NCI-H1417 treated with DMSO at 0.1 percent for 48 hours (cell line): ENCODE results near the gene ABTB2.
"Not testable (repeated sequence)": the region's sequence is repeated elsewhere in the genome, so short reads cannot be mapped to it uniquely, and the experiment has no call there.

Experiments
- DNase-seq: peaks from one replicate; lab custom pipeline; 2025; lab: John Stamatoyannopoulos, UW

Gene ABTB2

GRCh38 chr11:34262531-34263081 is 95.2 kb downstream of the ABTB2 start:
- no peak for DNase-seq

DNA sequence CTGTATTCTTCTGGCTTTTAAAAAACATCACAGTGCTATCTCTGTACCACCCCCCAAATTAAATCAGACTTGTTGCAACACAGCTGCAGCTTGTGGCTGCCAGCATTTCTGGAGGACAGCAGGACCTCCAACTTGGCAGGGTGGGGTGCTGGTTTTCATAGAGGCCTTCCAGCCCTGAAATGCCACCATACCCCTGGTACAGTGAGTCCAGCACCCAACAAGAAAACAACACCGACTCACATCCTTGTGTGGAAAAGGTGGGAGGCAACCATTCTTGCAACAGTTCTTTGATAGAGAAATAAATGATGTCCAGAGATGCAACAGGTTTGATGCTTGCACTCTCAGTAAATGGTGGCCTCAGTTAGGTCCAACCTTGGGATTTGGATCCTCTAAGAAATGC is 96.0 kb downstream of the ABTB2 start:
- DNase-seq: no peak

- DNase-seq: no peak
Measured at GRCh38 chr11:34261095-34261494, 96.7 kb downstream of the ABTB2 start.

- no peak for DNase-seq
Measured at GRCh38 chr11:34260072-34260575, 97.7 kb downstream of the ABTB2 start.

- no peak for DNase-seq
Measured at GRCh38 chr11:34259087-34259486, 98.7 kb downstream of the ABTB2 start.

GRCh38 chr11:34256626-34257025 is 101.2 kb downstream of the ABTB2 start:
- DNase-seq: no peak

- DNase-seq: no peak
Measured at GRCh38 chr11:34256150-34256549, 101.7 kb downstream of the ABTB2 start.

DNA sequence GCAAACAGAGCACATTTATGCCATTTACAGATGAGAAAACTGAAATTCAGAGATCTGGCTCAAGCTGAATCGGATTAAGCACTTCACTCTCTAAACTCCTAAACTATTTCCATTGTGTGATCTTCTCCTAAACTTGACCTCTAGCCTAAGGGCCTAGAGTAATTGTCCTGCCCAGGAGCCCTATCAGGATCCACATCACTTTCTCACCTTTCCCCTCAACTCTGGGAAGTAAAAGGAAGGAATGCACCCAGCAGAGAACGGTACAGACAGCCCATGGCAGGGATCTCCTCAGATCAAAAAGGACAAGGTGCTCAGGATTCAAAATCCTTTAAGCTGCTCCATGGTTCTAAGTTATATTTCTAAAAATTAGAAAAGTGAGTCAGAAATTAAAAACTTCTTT is 102.7 kb downstream of the ABTB2 start:
- DNase-seq: no peak

DNA sequence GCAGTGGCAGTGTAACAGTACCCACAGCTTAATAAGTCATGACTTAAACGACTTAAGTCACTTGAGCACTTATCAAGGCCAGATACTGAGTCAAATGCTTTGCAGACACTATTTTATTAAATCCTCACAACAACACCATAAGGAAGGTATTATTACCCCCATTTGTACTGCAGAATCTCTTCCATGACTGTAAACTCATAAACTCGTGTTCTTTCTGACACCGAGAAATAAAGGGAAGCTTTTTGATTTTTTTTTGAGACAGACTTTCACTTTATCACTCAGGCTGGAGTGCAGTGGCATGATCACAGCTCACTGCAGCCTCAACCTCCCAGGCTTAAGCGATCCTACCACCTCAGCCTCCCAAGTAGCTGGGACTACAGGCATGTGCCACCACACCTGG is 103.8 kb downstream of the ABTB2 start:
- DNase-seq: no peak

DNA sequence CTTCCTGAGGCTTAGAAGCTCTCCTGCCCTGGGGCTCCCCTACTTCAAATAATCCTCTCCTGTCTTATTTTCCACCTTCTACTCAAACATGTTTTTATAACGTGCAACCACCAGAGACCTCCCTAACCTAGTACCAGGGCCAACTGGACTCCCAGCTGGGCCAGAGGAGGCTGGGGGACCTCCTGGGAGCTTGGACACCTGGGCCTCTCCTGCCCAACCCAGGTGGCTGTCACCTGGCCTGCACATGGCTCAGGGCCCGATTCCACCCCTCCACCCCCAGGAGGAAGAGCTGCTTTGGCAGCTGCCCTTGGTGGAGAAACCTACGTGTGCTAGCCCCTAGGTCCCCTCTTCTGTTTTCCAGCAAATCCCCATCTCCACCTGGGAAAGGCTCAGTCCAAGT is 105.2 kb downstream of the ABTB2 start:
- no peak for DNase-seq

GRCh38 chr11:34252015-34252414 is 105.8 kb downstream of the ABTB2 start:
- DNase-seq: no peak

DNA sequence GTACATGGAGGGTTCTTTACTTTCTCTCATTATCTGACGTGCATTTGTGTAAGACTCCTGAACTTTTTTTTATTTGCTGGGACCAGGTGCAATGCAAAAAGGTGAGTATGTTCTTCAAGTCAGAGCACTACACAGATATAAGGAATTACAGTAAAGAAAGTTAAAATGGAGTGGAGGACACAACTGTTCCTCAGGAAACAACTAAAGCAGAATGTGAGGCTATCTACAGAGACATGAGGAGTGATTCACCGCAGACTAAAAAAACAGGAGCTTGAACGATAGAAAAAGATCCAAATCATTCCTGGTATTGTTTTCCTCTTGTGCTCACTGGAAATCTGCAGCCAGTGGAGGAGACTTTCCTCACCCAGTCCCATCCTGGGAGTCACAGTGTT is 106.2 kb downstream of the ABTB2 start:
- no peak for DNase-seq

GRCh38 chr11:34250732-34251588 is 106.8 kb downstream of the ABTB2 start:
- DNase-seq: no peak

DNA sequence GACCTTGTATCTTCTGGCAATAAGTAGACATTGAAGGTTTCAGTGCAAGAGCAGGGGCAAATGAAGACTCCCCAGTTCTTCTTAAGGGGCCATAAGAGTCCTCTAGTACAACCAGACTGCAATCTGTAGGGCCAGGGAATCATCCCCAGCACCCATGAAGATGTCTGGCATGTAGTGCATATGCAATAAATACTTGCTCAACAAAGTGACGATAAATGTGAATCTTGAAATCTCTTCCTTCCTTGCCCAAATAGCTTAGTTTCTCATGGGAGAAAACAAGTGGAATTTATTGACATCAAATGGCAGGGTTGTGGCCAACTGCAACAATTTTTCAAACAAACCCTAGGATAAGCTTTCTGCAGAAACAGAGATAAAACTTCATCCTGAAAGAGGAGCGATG is 107.6 kb downstream of the ABTB2 start:
- no peak for DNase-seq

DNA sequence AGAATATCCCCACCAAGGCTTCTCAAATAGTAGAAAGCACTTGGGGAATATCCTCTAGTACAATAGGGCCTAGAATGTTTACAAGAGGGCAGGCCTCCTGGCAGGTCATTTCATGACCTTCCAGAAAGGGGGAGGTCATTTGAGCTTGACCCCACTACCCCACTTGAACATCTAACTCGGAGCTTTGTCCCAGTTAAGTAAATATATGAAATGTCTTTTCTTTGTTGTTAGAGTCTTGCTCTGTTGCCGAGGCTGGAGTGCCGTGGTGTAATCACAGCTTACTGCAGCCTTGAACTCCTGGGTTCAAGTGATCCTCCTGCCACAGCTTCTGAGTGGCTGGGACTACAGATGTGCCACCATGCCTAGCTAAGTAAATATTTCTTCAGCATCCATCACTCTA is 108.4 kb downstream of the ABTB2 start:
- no peak for DNase-seq

DNA sequence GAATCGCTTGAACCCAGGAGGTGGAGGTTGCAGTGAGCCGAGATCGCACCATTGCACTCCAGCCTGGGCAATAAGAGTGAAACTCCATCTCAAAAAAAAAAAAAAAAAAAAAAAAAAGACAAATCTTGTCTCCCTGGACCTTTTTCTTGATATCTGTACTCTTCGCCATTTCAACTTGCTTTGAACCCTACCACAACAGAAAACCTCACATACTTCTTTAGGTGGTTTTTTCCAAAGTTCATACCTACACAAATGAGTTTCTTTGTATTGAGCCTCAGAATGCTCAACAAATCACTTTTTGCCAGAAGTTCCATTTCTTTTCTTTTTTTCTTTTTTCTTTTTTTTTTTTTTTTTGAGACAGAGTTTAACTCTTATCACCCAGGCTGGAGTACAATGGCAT is 111.3 kb downstream of the ABTB2 start:
- DNase-seq: not testable (repeated sequence)

DNA sequence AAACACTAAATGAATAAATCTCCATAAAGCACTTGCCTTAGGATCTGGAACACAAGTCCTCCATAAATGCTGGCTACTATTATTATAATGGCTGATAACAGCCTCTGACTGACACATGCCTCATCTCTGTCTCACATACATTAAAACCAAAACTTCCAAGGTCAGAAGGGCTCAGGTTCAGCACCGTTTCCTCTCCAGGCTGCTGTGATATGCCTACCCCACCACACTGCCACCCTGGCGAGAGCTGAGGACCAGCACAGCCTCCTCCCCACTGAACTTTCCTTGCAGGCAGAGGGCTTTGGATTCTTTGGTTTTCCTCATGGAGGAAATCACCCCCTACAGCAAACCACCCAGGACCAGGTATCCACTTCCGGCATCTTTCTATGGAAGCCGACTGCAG is 112.8 kb downstream of the ABTB2 start:
- DNase-seq: no peak

GRCh38 chr11:34243600-34244464 is 114.0 kb downstream of the ABTB2 start:
- no peak for DNase-seq

GRCh38 chr11:34242037-34242625 is 115.7 kb downstream of the ABTB2 start:
- no peak for DNase-seq

- no peak for DNase-seq
Measured at GRCh38 chr11:34240150-34240494, 117.7 kb downstream of the ABTB2 start.

DNA sequence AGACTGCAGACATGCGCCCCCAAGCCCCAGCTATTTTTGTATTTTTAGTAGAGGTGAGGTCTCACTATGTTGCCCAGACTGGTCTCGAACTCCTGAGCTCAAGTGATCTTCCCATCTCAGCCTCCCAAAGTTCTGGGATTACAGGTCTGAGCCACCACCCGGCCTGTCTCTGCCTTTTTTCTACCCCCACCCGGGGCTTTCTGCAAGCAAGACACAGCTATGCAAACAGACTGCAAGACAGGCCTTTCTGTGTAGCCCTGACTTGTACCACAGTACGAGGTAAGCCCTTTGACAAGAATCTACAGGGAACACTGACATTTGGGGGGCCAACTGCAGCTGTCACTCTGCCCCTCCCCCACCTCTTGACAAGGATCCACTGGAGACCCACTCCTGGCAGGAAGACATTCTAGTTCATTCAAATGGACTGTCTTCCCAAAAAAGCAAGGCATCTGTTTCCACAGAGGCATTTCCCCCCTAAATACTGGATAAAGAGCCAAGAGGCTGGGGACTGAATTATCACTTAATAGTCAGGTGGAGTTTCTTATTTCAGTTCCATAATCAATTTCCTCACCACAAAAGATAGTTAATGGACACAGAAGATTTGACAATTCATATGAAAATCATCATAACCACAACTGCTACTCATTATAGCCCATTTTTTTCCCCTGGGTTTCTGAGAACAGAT is 118.2 kb downstream of the ABTB2 start:
- DNase-seq: no peak

DNA sequence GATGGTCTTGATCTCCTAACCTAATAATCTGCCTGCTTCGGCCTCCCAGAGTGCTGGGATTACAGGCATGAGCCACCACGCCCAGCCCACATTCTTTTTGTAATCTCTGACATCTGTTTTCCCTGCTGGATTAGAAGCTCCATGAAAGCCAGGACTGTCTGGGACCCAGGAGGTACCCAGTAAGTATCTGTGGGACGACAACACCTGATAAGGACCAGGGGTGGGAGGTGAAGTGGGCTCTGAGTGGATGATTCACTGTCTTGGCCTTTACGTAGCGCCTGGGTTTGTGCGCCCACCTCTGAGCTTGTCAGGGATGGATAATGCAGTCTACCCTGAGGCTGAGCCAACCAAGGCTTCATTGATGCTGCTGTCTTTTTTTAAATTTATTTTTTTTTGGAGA is 118.8 kb downstream of the ABTB2 start:
- DNase-seq: no peak
